Activated T-helper 2 cell treated with anti-CD3 and anti-CD28 coated beads, Interferon-gamma antibody, Interleukin-2, Interleukin-4, amounts not matched to agents 10 μg/mL and 5 μg/mL and 100 μg/mL, durations not matched to agents 14 hours and 24 hours and 36 hours (primary cell): ENCODE results near the gene CLECL1. TPM values are rescaled to one million over a fixed set of nuclear protein-coding genes. Genes with fewer than 3 reads are reported as not detected.
A peak's percentile ranks its signal among the peaks of the same experiment; 100 is the strongest.
"Not testable (repeated sequence)": the region's sequence is repeated elsewhere in the genome, so short reads cannot be mapped to it uniquely, and the experiment has no call there.

Experiments used
- DNase-seq: peaks from one replicate; pipeline ENCODE4 v3.0.0; 2021; ENCODE audit warnings: low spot score
- H3K27ac Mint-ChIP-seq: one replicate; pipeline ENCODE4 v1.8.0; 2021; ENCODE audit warnings: mixed read lengths
- H3K27me3 Mint-ChIP-seq: one replicate; pipeline ENCODE4 v1.8.0; 2021; ENCODE audit warnings: low read depth, mixed read lengths
- H3K36me3 Mint-ChIP-seq: one replicate; pipeline ENCODE4 v1.8.0; 2021; ENCODE audit warnings: low read depth, mixed read lengths
- H3K4me1 Mint-ChIP-seq: one replicate; pipeline ENCODE4 v1.8.0; 2021; ENCODE audit warnings: low read depth, mixed read lengths
- H3K4me3 Mint-ChIP-seq: one replicate; pipeline ENCODE4 v1.8.0; 2021; ENCODE audit warnings: low read depth, mild to moderate bottlenecking, moderate library complexity, mixed read lengths
- H3K9me3 Mint-ChIP-seq: one replicate; pipeline ENCODE4 v1.8.0; 2021; ENCODE audit warnings: mixed read lengths
- intact Hi-C: fragments of 100-400 bp; cut with micrococcal nuclease; formaldehyde crosslinking; loops from one replicate; pipeline ENCODE4 v1.15.1; 2023
- total RNA-seq: library from RNA; stranded (reverse); gene quantifications from 2 replicates; pipeline ENCODE4 v1.2.3, GENCODE V29; 2022

CLECL1 gene
- total RNA-seq, 1 donor from 2014 or later: 16.8 TPM

- Mint-ChIP-seq H3K27me3 (no peaks in the 10 kb centered on the region), H3K4me3 (peak overlapping the region; percentile 51), H3K27ac (no peak overlapping the region), H3K36me3 (peaks cover 32% of the 10 kb centered on the region), H3K9me3 (no peaks in the 10 kb centered on the region), H3K4me1 (peaks cover 67% of the 10 kb centered on the region)
- intact Hi-C loops: loop anchor here (5.0 to 10.0 kb wide), 3 partner anchors 33 to 485 kb away; no protein-coding TSS in a partner anchor
- no peak for DNase-seq
Observed at GRCh38 chr12:9730011-9730410, 2.9 kb downstream of the CLECL1 start.

DNA sequence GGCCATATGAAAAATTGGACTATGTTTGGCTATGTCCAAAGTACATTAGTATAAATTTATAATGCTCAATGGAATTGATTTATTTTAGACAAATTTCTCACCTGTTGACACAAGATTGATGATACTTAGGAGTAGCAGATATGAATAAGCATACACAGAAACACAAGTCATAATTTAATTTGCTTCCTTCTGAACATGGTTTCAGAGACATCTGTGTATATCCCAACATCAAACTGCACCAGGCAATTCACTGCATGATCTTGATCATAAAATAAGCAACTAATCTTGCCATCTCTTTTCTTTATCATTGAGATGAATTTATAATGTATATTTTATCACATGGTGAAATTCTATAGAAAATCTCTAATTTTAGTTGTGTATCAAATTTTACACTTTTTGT is 3.8 kb downstream of the CLECL1 start:
- Mint-ChIP-seq H3K9me3 (no peaks in the 10 kb centered on the region), H3K4me1 (peaks cover 67% of the 10 kb centered on the region), H3K27ac (no peak overlapping the region), H3K27me3 (no peaks in the 10 kb centered on the region), H3K36me3 (peaks cover 37% of the 10 kb centered on the region), H3K4me3 (peak overlapping the region; percentile 17)
- intact Hi-C loops: no loop called here
- DNase-seq: no peak

GRCh38 chr12:9727813-9728212 is 5.1 kb downstream of the CLECL1 start:
- H3K9me3 Mint-ChIP-seq: no peaks in the 10 kb centered on the region
- H3K27me3 Mint-ChIP-seq: no peaks in the 10 kb centered on the region
- H3K36me3 Mint-ChIP-seq: peaks cover 44% of the 10 kb centered on the region
- no peak for DNase-seq
- H3K4me3 Mint-ChIP-seq: no peak overlapping the region
- H3K27ac Mint-ChIP-seq: no peak overlapping the region
- intact Hi-C loops: no loop called here
- peaks cover 63% of the 10 kb centered on the region for H3K4me1 Mint-ChIP-seq

- Mint-ChIP-seq H3K27ac (no peak overlapping the region), H3K36me3 (peaks cover 53% of the 10 kb centered on the region), H3K4me3 (no peak overlapping the region), H3K27me3 (no peaks in the 10 kb centered on the region), H3K9me3 (no peaks in the 10 kb centered on the region), H3K4me1 (peaks cover 58% of the 10 kb centered on the region)
- no peak for DNase-seq
- intact Hi-C loops: no loop called here
Observed at GRCh38 chr12:9725213-9725870, 7.6 kb downstream of the CLECL1 start.

- intact Hi-C loops: no loop called here
- Mint-ChIP-seq H3K36me3 (peaks cover 52% of the 10 kb centered on the region), H3K27me3 (no peaks in the 10 kb centered on the region), H3K27ac (no peak overlapping the region), H3K9me3 (no peaks in the 10 kb centered on the region), H3K4me1 (peaks cover 53% of the 10 kb centered on the region), H3K4me3 (no peak overlapping the region)
- no peak for DNase-seq
Observed at GRCh38 chr12:9724023-9724422, 8.9 kb downstream of the CLECL1 start.

DNA sequence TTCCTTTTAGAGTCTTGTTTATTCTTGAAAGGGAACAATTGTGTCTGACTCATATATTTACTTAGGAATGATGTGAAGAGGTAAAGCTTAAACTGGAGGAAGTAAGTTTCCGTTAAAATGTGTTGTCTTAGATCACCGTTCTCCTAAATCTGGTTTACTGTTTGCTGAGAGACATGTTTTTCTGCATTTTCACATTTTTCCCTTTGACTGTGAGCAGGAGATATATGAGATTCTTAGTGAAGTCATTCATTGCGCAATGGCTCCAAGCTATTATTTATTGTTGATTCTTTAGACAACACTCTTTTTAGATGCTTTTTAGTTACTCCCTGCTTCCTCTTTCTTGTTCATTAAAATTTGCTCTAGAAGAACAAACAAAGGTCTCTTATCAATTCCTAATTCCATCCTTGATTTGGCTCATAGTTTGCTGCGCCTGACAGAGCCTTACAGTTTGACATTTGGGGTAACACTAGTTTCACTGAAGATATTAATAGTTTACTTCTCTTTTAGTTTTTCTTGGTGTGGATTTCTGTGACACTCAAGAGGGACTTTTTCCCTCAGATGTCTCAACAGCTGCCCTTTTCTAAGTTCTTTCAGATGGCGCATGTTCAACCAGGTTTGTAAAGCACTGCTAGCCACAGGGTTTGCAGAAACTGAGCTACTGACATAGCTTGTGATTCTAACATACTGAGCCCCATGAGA is 11.4 kb downstream of the CLECL1 start:
- no peak for DNase-seq
- no peaks in the 10 kb centered on the region for H3K27me3 Mint-ChIP-seq
- no peak overlapping the region for H3K4me3 Mint-ChIP-seq
- peaks cover 60% of the 10 kb centered on the region for H3K36me3 Mint-ChIP-seq
- intact Hi-C loops: no loop called here
- H3K9me3 Mint-ChIP-seq: no peaks in the 10 kb centered on the region
- H3K27ac Mint-ChIP-seq: no peak overlapping the region
- peaks cover 46% of the 10 kb centered on the region for H3K4me1 Mint-ChIP-seq

DNA sequence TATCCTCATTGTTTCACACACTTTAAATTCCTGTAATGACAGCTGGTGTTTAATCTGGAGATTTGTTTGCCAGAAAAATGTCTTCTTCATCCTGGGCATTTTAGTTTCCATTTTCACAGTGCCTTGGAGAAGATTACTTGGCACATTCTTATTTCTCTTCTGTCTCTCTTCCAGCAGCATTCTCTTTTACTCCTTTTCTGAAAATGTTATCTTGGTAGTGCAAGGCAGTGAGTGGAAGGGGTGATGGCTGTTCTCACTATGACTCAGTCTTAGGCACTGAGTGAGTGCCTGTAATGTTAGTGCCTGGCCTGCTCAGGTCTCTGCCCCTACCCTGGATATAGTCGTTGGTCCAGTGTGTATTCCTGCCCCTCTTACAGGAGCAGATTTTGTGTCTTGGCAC is 13.1 kb downstream of the CLECL1 start:
- no peak for DNase-seq
- intact Hi-C loops: no loop called here

GRCh38 chr12:9718968-9719367 is 13.9 kb downstream of the CLECL1 start:
- H3K27ac Mint-ChIP-seq: no peak overlapping the region
- intact Hi-C loops: no loop called here
- H3K4me1 Mint-ChIP-seq: peaks cover 39% of the 10 kb centered on the region
- no peak overlapping the region for H3K4me3 Mint-ChIP-seq
- H3K27me3 Mint-ChIP-seq: no peaks in the 10 kb centered on the region
- DNase-seq: no peak
- no peaks in the 10 kb centered on the region for H3K9me3 Mint-ChIP-seq
- peaks cover 60% of the 10 kb centered on the region for H3K36me3 Mint-ChIP-seq

More for the DNA sequence above, 13.1 kb downstream of the CLECL1 start:
- no peak overlapping the region for H3K4me3 Mint-ChIP-seq
- H3K4me1 Mint-ChIP-seq: peaks cover 43% of the 10 kb centered on the region
- H3K36me3 Mint-ChIP-seq: peaks cover 66% of the 10 kb centered on the region
- no peak overlapping the region for H3K27ac Mint-ChIP-seq
- H3K27me3 Mint-ChIP-seq: no peaks in the 10 kb centered on the region
- no peaks in the 10 kb centered on the region for H3K9me3 Mint-ChIP-seq

DNA sequence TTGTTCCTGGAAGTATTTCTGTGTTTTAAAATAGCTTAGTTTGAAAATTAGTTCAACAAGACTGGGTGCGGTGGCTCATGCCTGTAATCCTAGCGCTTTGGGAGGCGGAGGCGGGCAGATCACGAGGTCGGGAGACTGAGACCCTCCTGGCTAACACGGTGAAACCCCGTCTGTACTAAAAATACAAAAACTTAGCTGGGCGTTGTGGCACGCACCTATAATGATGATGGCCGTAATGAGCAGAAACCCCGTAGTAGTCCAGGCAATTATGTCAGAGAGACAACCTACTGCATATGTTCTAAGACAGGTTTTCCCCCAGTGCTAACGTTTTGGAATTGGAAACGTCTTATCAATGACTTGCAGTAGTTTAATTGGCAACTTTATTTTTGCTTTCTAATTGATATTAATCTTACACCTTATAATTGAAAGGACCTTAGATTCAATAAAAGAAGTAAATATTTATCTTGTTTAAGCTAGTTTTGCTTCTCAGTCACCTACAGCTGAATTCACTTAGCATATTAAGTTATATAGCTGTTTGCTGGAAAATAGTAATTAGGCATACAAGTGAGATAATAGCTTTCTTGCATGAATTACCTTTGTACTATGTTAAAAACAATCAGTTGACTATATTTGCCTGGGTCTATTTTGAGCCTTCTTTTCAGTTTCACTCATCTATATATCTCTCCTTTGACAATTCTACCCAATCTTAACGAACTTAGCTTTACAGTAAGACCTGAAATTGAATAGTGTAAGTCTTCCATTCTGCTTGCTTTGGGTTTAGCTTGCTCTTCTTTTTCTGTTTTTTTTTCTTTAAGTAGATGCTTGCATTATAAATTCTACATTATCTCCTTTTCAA is 15.6 kb downstream of the CLECL1 start:
- Mint-ChIP-seq H3K36me3 (peaks cover 53% of the 10 kb centered on the region), H3K27ac (no peak overlapping the region), H3K27me3 (no peaks in the 10 kb centered on the region), H3K9me3 (no peaks in the 10 kb centered on the region), H3K4me1 (peaks cover 33% of the 10 kb centered on the region), H3K4me3 (no peak overlapping the region)
- no peak for DNase-seq
- intact Hi-C loops: no loop called here

- H3K27me3 Mint-ChIP-seq, H3K27ac Mint-ChIP-seq, DNase-seq, H3K4me3 Mint-ChIP-seq, intact Hi-C loops, H3K9me3 Mint-ChIP-seq: not testable (repeated sequence)
- H3K4me1 Mint-ChIP-seq: peaks cover 31% of the 10 kb centered on the region
- peaks cover 48% of the 10 kb centered on the region for H3K36me3 Mint-ChIP-seq
Observed at GRCh38 chr12:9713032-9713558, 19.8 kb downstream of the CLECL1 start.

GRCh38 chr12:9711664-9712063 is 21.2 kb downstream of the CLECL1 start:
- Mint-ChIP-seq H3K4me1 (peaks cover 42% of the 10 kb centered on the region), H3K4me3 (no peak overlapping the region), H3K27ac (no peak overlapping the region), H3K9me3 (peaks cover under 1% of the 10 kb centered on the region), H3K36me3 (peaks cover 51% of the 10 kb centered on the region), H3K27me3 (no peaks in the 10 kb centered on the region)
- DNase-seq: no peak
- intact Hi-C loops: no loop called here

GRCh38 chr12:9710584-9711375 is 22.1 kb downstream of the CLECL1 start:
- no peak overlapping the region for H3K4me3 Mint-ChIP-seq
- H3K4me1 Mint-ChIP-seq: peaks cover 45% of the 10 kb centered on the region
- peaks cover 51% of the 10 kb centered on the region for H3K36me3 Mint-ChIP-seq
- no peak overlapping the region for H3K27ac Mint-ChIP-seq
- H3K27me3 Mint-ChIP-seq: no peaks in the 10 kb centered on the region
- no peak for DNase-seq
- intact Hi-C loops: no loop called here
- peaks cover 9% of the 10 kb centered on the region for H3K9me3 Mint-ChIP-seq
